Measurements from ENCODE around the gene PIBF1.

The PIBF1 gene

DNA sequence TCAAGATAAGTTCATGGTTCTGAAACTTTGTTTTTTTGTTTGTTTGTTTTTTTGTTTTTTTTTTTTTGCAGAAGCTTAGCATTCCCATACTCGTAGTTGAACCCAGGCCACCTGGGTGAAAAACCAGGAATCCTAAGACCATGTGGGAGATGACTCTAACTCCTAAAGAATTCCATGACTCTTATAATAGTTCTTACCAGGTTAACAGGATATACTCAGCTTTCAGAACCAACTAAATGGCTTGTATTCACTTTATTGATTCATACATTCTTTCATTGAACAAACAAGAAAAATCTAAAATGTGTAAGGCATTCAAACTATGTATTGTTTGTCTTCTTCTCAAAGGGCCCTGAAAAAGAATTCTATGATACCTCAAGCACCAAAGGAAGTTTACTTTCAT, 236.4 kb downstream of the PIBF1 start:
- TF ChIP-seq, protein P1, sequence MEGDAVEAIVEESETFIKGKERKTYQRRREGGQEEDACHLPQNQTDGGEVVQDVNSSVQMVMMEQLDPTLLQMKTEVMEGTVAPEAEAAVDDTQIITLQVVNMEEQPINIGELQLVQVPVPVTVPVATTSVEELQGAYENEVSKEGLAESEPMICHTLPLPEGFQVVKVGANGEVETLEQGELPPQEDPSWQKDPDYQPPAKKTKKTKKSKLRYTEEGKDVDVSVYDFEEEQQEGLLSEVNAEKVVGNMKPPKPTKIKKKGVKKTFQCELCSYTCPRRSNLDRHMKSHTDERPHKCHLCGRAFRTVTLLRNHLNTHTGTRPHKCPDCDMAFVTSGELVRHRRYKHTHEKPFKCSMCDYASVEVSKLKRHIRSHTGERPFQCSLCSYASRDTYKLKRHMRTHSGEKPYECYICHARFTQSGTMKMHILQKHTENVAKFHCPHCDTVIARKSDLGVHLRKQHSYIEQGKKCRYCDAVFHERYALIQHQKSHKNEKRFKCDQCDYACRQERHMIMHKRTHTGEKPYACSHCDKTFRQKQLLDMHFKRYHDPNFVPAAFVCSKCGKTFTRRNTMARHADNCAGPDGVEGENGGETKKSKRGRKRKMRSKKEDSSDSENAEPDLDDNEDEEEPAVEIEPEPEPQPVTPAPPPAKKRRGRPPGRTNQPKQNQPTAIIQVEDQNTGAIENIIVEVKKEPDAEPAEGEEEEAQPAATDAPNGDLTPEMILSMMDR (IDR thresholded peaks at IDR 0.05; ENCODE audit: low read depth, low read length, missing control alignments): no peak
- H3K27ac ChIP-seq: no peak overlapping the region

DNA sequence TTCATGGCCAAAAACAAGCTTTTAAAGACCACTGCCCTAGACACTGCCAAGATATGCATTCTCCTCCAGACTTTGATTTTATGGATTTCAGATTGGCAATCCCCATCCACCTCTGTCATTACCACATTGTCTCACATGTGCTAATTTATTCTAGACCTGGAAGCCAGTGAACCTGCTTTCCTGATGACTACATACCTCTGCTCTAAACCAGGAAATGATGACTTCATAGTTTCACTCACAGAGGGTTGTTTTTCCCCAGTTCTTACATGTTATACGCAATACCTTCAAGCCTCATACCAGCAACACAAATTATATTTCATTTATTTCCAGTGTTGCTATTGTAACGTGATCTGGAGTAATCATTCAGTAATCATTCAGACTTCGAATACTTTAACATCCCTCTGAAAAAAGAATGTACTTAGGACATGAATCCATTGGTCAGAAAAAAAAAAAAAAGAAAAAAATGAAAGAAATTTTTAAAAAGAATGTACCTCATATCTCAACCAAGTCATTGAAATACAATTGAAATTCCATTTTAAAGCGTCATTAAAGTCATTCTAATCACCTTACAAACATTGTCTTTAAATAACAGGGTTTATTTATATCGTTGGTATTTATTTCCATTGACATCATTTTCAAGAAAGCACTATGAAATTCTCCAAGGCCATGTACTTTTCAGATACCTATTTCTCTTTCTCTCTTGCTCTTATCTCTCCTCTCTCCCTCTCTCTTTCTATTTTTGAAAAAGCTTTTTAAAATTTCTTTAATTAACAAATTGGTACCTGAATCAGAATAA, 243.5 kb downstream of the PIBF1 start:
- Histone ChIP-seq H3K27me3 (replicated peaks) (no peaks in the 10 kb centered on the region), H3K4me3 (ENCODE audit: low read depth, low read length) (no peak overlapping the region), H3K36me3 (replicated peaks) (no peaks in the 10 kb centered on the region), H3K27ac (no peak overlapping the region)
- TF ChIP-seq, protein P1 (IDR thresholded peaks at IDR 0.05; ENCODE audit: low read depth, low read length, missing control alignments): no peak
- in situ Hi-C loops (cut with HindIII; ENCODE audit: low pct_ligation_motif_present, low sequenced_read_pairs): no loop called here
- no peak for DNase-seq

More for the DNA sequence above, 236.4 kb downstream of the PIBF1 start:
- DNase-seq: no peak
- Histone ChIP-seq H3K27me3 (replicated peaks) (no peaks in the 10 kb centered on the region), H3K36me3 (replicated peaks) (no peaks in the 10 kb centered on the region), H3K4me3 (ENCODE audit: low read depth, low read length) (no peak overlapping the region)
- in situ Hi-C loops (cut with HindIII; ENCODE audit: low pct_ligation_motif_present, low sequenced_read_pairs): no loop called here

DNA sequence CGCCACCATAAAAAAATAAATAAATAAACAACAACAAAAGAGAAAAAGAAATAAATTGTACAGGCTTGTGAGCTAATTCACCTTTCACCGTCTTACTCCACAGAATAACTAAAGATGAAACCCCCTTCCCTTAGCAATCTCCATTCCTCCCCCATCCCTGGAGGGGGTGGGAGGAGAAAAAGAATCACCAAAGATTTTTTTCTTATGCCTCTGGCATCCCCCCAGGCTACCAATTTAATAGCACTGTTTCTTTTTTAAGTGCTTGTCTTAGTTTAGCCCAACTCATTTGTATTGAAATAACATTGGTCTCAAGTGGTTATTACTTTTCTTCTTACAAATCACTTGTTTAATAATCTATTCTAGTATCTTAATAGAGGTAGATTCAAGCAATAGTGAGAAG, 253.0 kb downstream of the PIBF1 start:
- DNase-seq: no peak
- Histone ChIP-seq H3K27ac (no peak overlapping the region), H3K4me3 (ENCODE audit: low read depth, low read length) (no peak overlapping the region), H3K36me3 (replicated peaks) (no peaks in the 10 kb centered on the region), H3K27me3 (replicated peaks) (no peaks in the 10 kb centered on the region)
- in situ Hi-C loops (cut with HindIII; ENCODE audit: low pct_ligation_motif_present, low sequenced_read_pairs): no loop called here
- TF ChIP-seq, protein P1 (IDR thresholded peaks at IDR 0.05; ENCODE audit: low read depth, low read length, missing control alignments): no peak

DNA sequence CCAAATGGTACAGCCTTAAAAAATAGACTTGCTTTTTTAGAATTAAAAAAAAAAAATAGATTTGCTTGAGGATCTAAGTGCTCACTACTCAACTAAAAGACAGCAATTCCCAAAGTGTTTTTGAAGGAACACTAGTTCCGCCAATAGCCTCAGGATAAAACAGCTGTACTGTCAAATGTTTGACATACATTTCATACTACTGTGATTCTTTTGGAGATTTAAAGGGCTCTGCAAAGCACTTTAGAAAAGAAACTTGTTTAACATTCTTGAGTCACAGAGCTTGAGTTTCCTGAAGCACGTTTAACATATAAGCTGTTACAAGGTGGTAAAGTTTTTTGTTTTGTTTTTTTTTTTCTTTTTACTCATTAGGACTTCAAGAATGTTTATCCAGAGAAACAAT, 253.7 kb downstream of the PIBF1 start:
- in situ Hi-C loops (cut with HindIII; ENCODE audit: low pct_ligation_motif_present, low sequenced_read_pairs): no loop called here
- H3K36me3 ChIP-seq (replicated peaks): no peaks in the 10 kb centered on the region
- no peaks in the 10 kb centered on the region for H3K27me3 ChIP-seq (replicated peaks)
- TF ChIP-seq, protein P1 (IDR thresholded peaks at IDR 0.05; ENCODE audit: low read depth, low read length, missing control alignments): no peak
- DNase-seq: no peak
- H3K27ac ChIP-seq: no peak overlapping the region
- H3K4me3 ChIP-seq (ENCODE audit: low read depth, low read length): no peak overlapping the region

DNA sequence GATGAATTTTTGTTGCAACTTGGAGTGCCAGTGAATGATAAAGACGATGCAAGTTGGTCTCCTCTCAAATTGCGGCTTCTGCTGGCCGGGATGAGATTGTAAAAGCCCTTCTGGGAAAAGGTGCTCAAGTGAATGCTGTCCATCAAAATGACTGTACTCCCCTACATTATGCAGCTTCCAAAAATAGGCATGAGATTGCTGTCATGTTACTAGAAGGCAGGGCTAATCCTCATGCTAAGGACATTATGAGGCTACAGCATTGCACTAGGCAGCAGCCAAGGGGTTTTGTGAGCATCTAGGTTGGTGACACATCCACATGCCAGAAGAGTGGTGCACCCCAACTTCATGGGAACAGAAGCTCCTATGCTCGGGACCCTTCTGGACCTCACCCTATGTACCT, 254.6 kb downstream of the PIBF1 start:
- DNase-seq: no peak
- Histone ChIP-seq H3K4me3 (ENCODE audit: low read depth, low read length) (no peak overlapping the region), H3K27ac (no peak overlapping the region), H3K27me3 (replicated peaks) (no peaks in the 10 kb centered on the region), H3K36me3 (replicated peaks) (no peaks in the 10 kb centered on the region)
- TF ChIP-seq, protein P1 (IDR thresholded peaks at IDR 0.05; ENCODE audit: low read depth, low read length, missing control alignments): no peak
- in situ Hi-C loops (cut with HindIII; ENCODE audit: low pct_ligation_motif_present, low sequenced_read_pairs): no loop called here

DNA sequence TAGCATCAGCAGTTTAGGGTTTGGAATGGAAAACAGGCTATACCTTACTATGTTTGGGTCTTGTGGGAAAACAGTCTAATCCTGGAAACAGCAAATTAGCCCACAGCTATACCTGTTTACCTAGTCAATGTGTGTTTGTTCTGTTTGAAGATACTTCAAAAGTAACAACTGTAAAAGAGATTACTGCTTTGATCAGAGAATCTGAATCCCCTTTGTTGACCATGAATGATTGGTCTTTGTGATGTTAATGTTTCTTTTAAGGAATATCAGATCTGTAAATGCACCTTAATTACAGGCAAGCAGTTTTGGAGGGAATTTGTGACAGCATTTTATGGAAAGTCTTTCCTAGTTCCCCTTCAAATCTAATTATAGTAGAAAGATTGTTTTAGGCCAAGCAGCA, 256.1 kb downstream of the PIBF1 start:
- Histone ChIP-seq H3K27me3 (replicated peaks) (no peaks in the 10 kb centered on the region), H3K4me3 (ENCODE audit: low read depth, low read length) (no peak overlapping the region), H3K27ac (no peak overlapping the region), H3K36me3 (replicated peaks) (no peaks in the 10 kb centered on the region)
- in situ Hi-C loops (cut with HindIII; ENCODE audit: low pct_ligation_motif_present, low sequenced_read_pairs): no loop called here
- TF ChIP-seq, protein P1 (IDR thresholded peaks at IDR 0.05; ENCODE audit: low read depth, low read length, missing control alignments): no peak
- no peak for DNase-seq
